Ectodermal cell (in vitro differentiated cells): ENCODE results near the gene ADARB2.
"Not testable (repeated sequence)": the region's sequence is repeated elsewhere in the genome, so short reads cannot be mapped to it uniquely, and the experiment has no call there.

Experiments used
- H3K27ac ChIP-seq: 2 replicates; pipeline ENCODE4 v1.7.0; 2013; ENCODE audit warnings: mild to moderate bottlenecking, low read depth, low read length; ENCODE audit not compliant: insufficient read depth, poor library complexity, severe bottlenecking
- H3K27me3 ChIP-seq: 2 replicates; pipeline ENCODE4 v1.7.0; 2013; ENCODE audit warnings: mild to moderate bottlenecking, low read length; ENCODE audit not compliant: insufficient read depth, control insufficient read depth, poor library complexity, severe bottlenecking
- H3K36me3 ChIP-seq: one replicate; pipeline ENCODE4 v1.7.0; 2013; ENCODE audit warnings: low read length; ENCODE audit not compliant: control insufficient read depth, insufficient read depth
- H3K4me1 ChIP-seq: one replicate; pipeline ENCODE4 v1.7.0; 2013; ENCODE audit warnings: low read length; ENCODE audit not compliant: control insufficient read depth, insufficient read depth
- H3K4me3 ChIP-seq: 2 replicates; pipeline ENCODE4 v1.7.0; 2013; ENCODE audit warnings: low read depth, low read length, control low read depth; ENCODE audit not compliant: insufficient read depth
- H3K9me3 ChIP-seq: 2 replicates; pipeline ENCODE4 v1.7.0; 2013; ENCODE audit warnings: mild to moderate bottlenecking, low read length, moderate library complexity; ENCODE audit not compliant: control insufficient read depth
- WGBS, 2 experiments: methylation state at CpG; one replicate each; pipeline ENCODE4 v1.1.7; 2013; ENCODE audit warnings: missing lambda C conversion rate in 2 of 2; 5-methylcytosine and 5-hydroxymethylcytosine counted together

ADARB2 gene

DNA sequence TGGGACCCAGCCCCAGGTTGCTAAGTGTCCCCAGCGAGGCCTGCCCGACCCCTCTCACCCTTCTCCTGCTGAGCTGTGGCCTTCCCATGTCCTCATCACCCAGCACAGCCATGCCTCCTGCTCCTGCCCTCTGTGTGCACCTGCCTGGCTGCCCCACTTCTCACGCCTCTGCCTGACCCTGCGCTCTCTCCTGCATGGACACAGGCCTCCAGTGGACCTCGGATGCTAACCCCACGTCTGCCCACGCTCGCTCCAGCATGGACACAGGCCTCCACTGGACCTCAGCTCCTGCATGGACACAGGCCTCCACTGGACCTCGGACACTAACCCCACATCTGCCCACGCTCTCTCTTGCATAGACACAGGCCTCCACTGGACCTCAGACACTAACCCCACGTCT lies 111.6 kb downstream of the ADARB2 start:
- no peaks in the 10 kb centered on the region for H3K27me3 ChIP-seq
- no peak overlapping the region for H3K4me3 ChIP-seq
- WGBS, 2 experiments = 92 to 93% methylated on average over 11 of the region's 11 CpGs
- H3K27ac ChIP-seq = no peak overlapping the region
- no peaks in the 10 kb centered on the region for H3K36me3 ChIP-seq
- H3K4me1 ChIP-seq = peaks cover 14% of the 10 kb centered on the region
- H3K9me3 ChIP-seq = no peaks in the 10 kb centered on the region

GRCh38 chr10:1625079-1625478 lies 112.2 kb downstream of the ADARB2 start:
- peaks cover 12% of the 10 kb centered on the region for H3K4me1 ChIP-seq
- H3K27ac ChIP-seq = no peak overlapping the region
- H3K36me3 ChIP-seq = no peaks in the 10 kb centered on the region
- H3K27me3 ChIP-seq = no peaks in the 10 kb centered on the region
- H3K4me3 ChIP-seq = no peak overlapping the region
- 91 to 94% methylated on average over 9 of the region's 9 CpGs for WGBS, 2 experiments
- H3K9me3 ChIP-seq = no peaks in the 10 kb centered on the region

DNA sequence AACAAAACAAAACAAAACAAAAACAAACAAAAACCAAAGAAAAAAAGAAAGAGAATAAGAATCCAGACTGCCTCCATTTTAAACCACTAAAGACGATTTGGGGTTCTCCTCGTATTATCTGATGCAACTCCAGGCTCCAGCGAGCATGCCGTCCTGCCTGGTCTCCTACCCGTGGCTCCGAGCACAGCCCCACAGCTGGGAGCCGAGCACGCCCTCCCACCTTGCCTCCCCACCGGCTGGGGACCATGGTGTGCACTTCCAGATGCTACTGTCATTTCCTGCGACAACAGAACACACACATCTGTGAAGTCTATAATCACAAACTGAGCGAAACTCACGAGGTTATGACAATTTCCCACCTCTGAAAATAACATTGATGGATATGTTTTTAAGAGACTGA lies 113.1 kb downstream of the ADARB2 start:
- no peak overlapping the region for H3K4me3 ChIP-seq
- WGBS, 2 experiments = 87 to 93% methylated on average over 10 to 11 of the region's 12 CpGs

GRCh38 chr10:1620803-1621202 lies 116.5 kb downstream of the ADARB2 start:
- Histone ChIP-seq H3K27me3 (no peaks in the 10 kb centered on the region), H3K4me3 (no peak overlapping the region), H3K4me1 (no peaks in the 10 kb centered on the region), H3K36me3 (no peaks in the 10 kb centered on the region), H3K27ac (no peak overlapping the region), H3K9me3 (no peaks in the 10 kb centered on the region)

More for the DNA sequence above, 113.1 kb downstream of the ADARB2 start:
- Histone ChIP-seq H3K36me3 (no peaks in the 10 kb centered on the region), H3K27ac (no peak overlapping the region), H3K27me3 (no peaks in the 10 kb centered on the region), H3K4me1 (peaks cover 3% of the 10 kb centered on the region), H3K9me3 (no peaks in the 10 kb centered on the region)

GRCh38 chr10:1617376-1618317 lies 119.7 kb downstream of the ADARB2 start:
- not testable (repeated sequence) for H3K4me3 ChIP-seq, H3K4me1 ChIP-seq, H3K36me3 ChIP-seq, H3K27me3 ChIP-seq, H3K27ac ChIP-seq, H3K9me3 ChIP-seq
- whole genome bisulfite sequencing, 2 experiments = 37 to 41% methylated on average over 9 of the region's 13 CpGs

DNA sequence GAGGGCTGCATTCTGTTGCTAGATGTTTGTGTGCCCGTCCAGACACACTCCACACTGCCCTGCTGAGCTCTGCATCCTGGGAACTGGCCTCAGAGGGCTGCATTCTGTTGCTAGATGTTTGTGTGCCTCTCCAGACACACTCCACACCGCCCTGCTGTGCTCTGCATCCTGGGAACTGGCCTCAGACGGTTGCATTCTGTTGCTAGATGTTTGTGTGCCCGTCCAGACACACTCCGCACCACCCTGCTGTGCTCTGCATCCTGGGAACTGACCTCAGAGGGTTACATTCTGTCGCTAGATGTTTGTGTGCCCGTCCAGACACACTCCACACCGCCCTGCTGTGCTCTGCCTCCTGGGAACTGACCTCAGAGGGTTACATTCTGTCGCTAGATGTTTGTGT lies 120.6 kb downstream of the ADARB2 start:
- H3K27ac ChIP-seq, H3K9me3 ChIP-seq, H3K36me3 ChIP-seq, H3K27me3 ChIP-seq, H3K4me3 ChIP-seq: not testable (repeated sequence)
- WGBS, 2 experiments = 66 to 72% methylated on average over 9 of the region's 9 CpGs
- peaks cover 12% of the 10 kb centered on the region for H3K4me1 ChIP-seq

GRCh38 chr10:1615186-1615954 lies 122.0 kb downstream of the ADARB2 start:
- Histone ChIP-seq H3K27me3 (peaks cover 4% of the 10 kb centered on the region), H3K27ac (no peak overlapping the region), H3K9me3 (no peaks in the 10 kb centered on the region), H3K36me3 (no peaks in the 10 kb centered on the region), H3K4me1 (peaks cover 15% of the 10 kb centered on the region), H3K4me3 (no peak overlapping the region)
- WGBS, 2 experiments = 81 to 82% methylated on average over 12 of the region's 12 CpGs

DNA sequence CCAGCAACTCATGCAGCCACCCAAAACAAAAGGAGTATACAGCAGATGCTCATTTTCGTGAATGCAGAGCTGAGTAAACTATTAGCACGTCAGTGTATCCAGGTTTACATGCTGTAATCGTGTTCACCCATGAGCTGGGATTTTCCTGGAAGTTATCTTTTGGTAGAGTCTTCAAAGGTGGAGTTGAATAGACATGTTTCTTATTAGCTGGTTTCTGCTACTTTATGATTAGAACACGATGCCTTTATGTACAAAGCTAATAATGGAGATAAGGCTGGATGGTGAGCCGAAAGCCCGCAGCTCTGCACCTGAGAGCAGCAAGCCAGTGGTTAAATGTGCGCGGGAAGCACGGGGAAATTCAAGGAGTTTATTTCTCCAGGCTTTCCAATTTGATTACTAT lies 123.8 kb downstream of the ADARB2 start:
- H3K4me1 ChIP-seq = peaks cover 26% of the 10 kb centered on the region
- H3K9me3 ChIP-seq = no peaks in the 10 kb centered on the region
- H3K4me3 ChIP-seq = no peak overlapping the region
- H3K27me3 ChIP-seq = peaks cover 4% of the 10 kb centered on the region
- 90 to 93% methylated on average over 9 of the region's 9 CpGs for WGBS, 2 experiments
- no peak overlapping the region for H3K27ac ChIP-seq
- H3K36me3 ChIP-seq = no peaks in the 10 kb centered on the region

GRCh38 chr10:1612908-1613307 lies 124.4 kb downstream of the ADARB2 start:
- H3K4me1 ChIP-seq = peaks cover 32% of the 10 kb centered on the region
- WGBS, 2 experiments = 45 to 61% methylated on average over 5 of the region's 5 CpGs
- no peak overlapping the region for H3K27ac ChIP-seq
- H3K36me3 ChIP-seq = no peaks in the 10 kb centered on the region
- H3K4me3 ChIP-seq = no peak overlapping the region
- no peaks in the 10 kb centered on the region for H3K9me3 ChIP-seq
- peaks cover 4% of the 10 kb centered on the region for H3K27me3 ChIP-seq

DNA sequence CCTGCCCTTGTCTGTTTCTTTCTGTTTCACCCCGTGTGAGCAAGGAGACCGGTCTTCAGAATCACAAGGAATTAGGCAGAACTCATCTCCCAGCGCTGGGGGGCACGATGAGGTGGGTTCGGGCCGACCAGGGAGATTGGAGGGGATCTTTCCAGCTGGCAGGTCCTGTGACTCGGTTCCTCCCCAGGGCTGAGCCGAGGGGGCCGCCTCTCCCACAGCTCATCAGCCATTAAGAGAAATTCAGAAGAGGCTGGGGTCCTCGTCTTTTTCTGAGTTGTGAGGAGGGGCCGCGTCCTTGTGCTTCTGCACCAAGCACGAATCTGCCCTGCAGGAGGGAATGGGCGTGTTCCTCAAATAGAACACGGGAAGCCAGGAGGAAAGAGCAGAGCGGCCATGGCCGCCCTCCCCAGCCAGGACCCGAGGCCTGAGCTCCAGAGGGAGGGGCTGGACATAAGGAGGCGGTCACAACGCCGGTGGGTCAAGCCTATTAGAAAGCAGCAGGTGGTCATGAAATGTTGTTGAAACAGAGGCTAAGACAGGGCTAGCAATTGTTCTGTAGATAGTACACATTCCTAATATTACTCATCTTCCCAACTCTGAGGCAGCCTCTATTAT lies 125.3 kb downstream of the ADARB2 start:
- Histone ChIP-seq H3K27me3 (peaks cover 4% of the 10 kb centered on the region), H3K4me3 (no peak overlapping the region), H3K27ac (no peak overlapping the region), H3K9me3 (no peaks in the 10 kb centered on the region), H3K36me3 (no peaks in the 10 kb centered on the region), H3K4me1 (peaks cover 34% of the 10 kb centered on the region)
- 64 to 65% methylated on average over 21 of the region's 21 CpGs for WGBS, 2 experiments
